Measurements from ENCODE around the gene GHSR.

DNA sequence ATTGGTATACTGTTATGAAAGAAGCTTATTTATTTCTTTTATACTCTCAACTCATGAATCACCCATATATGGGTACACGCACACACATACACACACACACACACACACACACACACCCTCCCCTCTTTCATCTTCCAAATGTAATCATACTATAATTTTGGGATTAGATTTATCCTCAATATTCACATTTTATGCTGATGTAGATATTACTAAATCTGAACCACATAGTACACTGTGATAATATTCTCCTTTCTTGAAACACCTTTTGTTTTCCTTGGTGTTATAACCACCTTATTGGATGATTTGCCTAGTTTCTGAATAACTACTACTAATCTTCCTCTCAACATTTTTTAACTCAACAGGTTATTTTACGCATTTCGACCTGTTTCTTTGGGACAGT is 8.1 kb upstream of the GHSR start:
- TF ChIP-seq CTCF (IDR thresholded peaks at IDR 0.05) (no peak), POLR2A (IDR thresholded peaks at IDR 0.05) (no peak)
